Measurements from ENCODE around the gene KIRREL2.
A peak's percentile ranks its signal among the peaks of the same experiment; 100 is the strongest.
"Not testable (repeated sequence)": the region's sequence is repeated elsewhere in the genome, so short reads cannot be mapped to it uniquely, and the experiment has no call there.

The KIRREL2 gene

DNA sequence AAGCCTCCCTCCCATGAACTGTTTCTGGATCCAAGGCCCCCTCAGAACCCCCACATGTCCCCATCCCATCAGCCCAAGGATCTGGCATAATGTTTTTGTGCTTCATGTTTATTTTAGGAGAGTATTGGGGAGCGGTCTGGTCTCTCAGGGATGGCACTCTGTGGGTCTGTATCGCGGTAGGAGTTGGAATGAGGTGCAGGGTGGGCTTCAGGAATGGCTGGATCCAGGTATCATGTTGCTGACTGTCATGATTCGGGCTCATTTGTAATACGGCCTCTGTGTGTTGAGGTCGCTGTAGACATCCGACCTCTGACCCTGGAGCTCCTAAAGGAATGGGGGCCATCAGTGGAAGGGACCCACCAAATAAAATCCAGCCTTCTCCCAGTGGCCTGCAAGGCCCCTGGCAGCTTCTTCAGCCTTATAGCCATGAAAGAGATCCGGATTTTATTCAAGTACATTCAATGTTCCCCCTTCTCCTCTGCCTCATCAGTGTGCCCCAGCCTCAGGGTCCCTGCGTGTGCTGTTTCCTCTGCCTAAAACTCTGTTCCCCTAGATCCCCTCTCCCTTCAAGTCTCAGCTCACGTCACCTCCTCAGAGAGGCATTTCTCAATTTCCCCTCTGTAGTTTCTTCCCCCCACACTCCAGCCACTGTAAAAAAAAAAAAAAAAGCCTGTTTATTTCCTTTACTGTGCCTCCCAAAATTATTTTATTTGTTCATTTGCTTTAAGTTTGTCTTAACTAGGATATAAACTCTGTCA lies 47.8 kb downstream of the KIRREL2 start:
- no peak for DNase-seq (ENCODE audit: low read depth)
- TF ChIP-seq, protein P1, sequence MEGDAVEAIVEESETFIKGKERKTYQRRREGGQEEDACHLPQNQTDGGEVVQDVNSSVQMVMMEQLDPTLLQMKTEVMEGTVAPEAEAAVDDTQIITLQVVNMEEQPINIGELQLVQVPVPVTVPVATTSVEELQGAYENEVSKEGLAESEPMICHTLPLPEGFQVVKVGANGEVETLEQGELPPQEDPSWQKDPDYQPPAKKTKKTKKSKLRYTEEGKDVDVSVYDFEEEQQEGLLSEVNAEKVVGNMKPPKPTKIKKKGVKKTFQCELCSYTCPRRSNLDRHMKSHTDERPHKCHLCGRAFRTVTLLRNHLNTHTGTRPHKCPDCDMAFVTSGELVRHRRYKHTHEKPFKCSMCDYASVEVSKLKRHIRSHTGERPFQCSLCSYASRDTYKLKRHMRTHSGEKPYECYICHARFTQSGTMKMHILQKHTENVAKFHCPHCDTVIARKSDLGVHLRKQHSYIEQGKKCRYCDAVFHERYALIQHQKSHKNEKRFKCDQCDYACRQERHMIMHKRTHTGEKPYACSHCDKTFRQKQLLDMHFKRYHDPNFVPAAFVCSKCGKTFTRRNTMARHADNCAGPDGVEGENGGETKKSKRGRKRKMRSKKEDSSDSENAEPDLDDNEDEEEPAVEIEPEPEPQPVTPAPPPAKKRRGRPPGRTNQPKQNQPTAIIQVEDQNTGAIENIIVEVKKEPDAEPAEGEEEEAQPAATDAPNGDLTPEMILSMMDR (IDR thresholded peaks at IDR 0.05; ENCODE audit: insufficient read depth, low read depth, low read length, missing control alignments), result no peak
- no peak overlapping the region for H3K4me3 ChIP-seq (ENCODE audit: low read depth, low read length)

DNA sequence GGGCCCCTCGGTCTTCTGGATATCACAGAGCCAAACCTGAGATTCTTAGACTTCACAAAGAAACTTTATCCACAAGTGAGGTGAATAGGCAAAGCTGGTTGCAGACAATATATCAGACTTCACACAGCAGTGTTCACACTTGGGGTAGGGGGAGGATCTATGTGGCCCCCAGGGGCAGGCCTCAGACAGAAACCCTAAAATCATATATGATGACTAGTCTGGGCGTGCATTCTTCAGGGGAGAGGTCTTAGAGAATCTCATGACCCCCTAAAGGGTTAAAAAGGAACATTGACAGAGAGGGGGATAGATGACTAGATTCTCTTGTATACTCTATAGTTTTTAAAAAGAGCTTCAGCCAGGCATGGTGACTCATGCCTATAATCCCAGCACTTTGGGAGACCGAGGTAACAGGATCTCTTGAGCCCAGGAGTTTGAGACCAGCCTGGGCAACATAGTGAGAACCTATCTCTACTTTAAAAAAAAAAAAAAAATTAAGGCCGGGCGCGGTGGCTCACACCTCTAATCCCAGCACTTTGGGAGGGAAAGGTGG lies 48.5 kb downstream of the KIRREL2 start:
- no peak overlapping the region for H3K4me3 ChIP-seq (ENCODE audit: low read depth, low read length)
- DNase-seq (ENCODE audit: low read depth), result no peak
- TF ChIP-seq, protein P1 (IDR thresholded peaks at IDR 0.05; ENCODE audit: insufficient read depth, low read depth, low read length, missing control alignments), result no peak

DNA sequence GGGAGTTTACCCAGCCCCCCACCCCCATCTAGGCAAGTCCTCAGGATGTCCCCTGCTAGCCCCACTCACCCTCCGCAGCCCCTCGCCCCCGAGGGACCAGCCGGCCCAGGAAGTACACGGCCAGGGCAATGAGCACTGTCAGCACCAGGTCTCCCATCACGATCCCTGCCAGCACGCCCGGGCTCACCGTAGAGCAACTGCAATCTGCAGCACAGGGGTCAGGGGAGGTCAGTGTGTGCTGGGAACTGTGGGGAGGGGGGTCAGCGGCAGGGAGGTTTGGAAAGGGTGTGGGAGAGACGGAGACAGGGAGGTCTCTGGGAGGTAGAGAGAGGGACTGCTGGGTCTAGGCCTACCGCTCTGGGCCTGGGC lies 50.6 kb downstream of the KIRREL2 start:
- TF ChIP-seq, protein P1 (IDR thresholded peaks at IDR 0.05; ENCODE audit: insufficient read depth, low read depth, low read length, missing control alignments), result no peak
- no peak for DNase-seq (ENCODE audit: low read depth)

DNA sequence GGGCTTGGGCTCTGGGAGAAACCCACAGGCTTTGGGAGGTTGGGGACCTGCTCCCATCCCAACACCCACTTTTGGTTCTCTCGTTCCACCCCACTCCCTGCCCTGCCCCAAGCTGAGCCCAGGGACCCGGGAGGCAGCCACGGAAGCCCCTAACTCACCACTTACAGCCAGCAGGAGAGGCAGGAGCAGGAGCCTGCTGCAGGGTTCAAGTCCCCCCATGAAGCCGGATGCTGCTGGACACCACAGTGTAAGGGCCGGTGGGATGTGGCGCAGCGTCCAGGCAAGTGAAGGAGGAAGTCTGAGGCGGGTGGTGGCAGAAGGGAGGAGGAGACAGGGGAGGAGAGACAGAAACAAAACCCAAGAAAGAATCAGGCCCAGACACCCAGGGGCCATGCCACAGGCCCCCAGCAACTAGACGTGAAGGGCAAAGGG lies 51.3 kb downstream of the KIRREL2 start, which contains the start of gene TYROBP:
TSS of gene TYROBP (minus strand) at position 286 of the 432 bp plus-strand sequence. CDS start at position 219, 67 bp downstream.
- no peak within 1 kb of the TSS for H3K4me3 ChIP-seq (ENCODE audit: low read depth, low read length)
- no peak for DNase-seq (ENCODE audit: low read depth)
- TF ChIP-seq, protein P1 (IDR thresholded peaks at IDR 0.05; ENCODE audit: insufficient read depth, low read depth, low read length, missing control alignments), result no peak

More for the DNA sequence above, 50.6 kb downstream of the KIRREL2 start:
- no peak overlapping the region for H3K4me3 ChIP-seq (ENCODE audit: low read depth, low read length)

DNA sequence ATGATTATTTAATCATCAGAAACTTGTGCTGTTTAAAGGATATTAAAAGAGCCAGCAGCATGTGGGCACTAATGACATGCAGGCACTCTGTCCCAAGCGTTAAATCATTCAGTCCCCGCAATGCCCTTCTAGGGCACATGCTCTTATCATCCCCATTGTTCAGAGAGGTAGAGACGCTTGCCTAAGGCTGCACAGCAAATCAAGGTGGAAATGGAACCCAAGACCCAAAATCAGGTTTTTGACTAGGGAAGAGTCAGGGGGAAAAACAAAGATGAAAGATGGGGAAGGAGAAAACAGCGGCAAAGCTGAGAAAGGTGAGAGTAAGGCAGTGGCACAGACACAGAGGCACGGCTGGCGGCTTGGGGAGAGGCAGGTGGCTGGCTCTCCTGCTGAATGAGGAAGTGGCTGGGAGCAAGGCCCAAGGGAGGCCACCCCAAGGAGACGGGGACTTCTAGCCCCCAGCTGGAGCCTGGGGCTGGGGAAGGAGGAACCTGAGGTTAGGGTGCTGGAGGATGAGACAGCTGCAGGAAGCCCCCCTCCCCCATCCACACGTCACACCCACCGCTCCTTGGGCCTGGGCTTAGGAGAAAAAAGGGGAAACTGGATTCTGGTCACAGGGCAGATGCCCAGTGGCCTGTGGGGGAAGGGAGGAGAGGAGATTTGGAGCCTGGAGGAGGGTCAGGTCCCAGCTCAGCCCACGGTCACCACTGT lies 52.4 kb downstream of the KIRREL2 start:
- DNase-seq (ENCODE audit: low read depth), result peak; percentile 78
- TF ChIP-seq, protein P1 (IDR thresholded peaks at IDR 0.05; ENCODE audit: insufficient read depth, low read depth, low read length, missing control alignments), result no peak
- H3K4me3 ChIP-seq (ENCODE audit: low read depth, low read length), result no peak overlapping the region

DNA sequence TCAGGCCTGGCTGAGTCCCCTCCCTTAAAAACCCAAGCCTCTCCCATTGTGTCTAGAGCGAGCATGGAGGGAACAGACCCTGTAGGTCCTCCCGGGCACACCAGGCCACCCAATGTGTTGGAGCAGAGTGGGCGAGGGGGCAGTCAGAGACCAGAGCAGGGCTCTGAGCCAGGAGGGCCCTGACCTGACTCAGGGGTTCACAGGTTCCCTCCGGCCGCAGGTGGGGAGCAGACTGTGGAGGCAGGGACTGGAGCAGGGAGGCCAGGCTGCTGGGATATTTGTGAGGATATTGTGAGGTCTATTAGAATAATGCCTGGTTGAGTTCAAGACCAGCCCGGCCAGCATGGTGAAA lies 52.9 kb downstream of the KIRREL2 start:
- TF ChIP-seq, protein P1 (IDR thresholded peaks at IDR 0.05; ENCODE audit: insufficient read depth, low read depth, low read length, missing control alignments), result no peak
- H3K4me3 ChIP-seq (ENCODE audit: low read depth, low read length), result no peak overlapping the region

DNA sequence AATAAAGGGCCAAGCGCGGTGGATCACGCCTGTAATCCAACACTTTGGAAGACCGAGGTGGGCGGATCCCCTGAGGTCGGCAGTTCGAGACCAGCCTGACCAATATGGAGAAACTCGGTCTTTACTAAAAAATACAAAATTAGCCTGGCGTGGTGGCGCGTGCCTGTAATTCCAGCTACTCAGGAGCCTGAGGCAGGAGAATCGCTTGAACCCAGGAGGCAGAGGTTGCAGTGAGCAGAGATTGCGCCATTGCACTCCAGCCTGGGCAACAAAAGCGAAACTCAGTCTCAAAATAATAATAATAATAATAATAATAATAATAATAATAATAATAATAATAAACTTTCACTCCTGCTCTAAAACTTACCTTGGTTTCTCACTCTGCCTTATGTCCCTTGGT lies 53.6 kb downstream of the KIRREL2 start:
- not testable (repeated sequence) for DNase-seq (ENCODE audit: low read depth); H3K4me3 ChIP-seq (ENCODE audit: low read depth, low read length)

More for the DNA sequence above, 52.9 kb downstream of the KIRREL2 start:
- no peak for DNase-seq (ENCODE audit: low read depth)

Data from GM12865 (cell line).